Islet precursor cell (in vitro differentiated cells): ENCODE measurements around the gene RAI14.

Experiments
- DNase-seq: peaks from one replicate; pipeline ENCODE4 v3.0.0-alpha.2; 2018

The RAI14 gene

GRCh38 chr5:34656001-34656699 lies at the start of gene RAI14:
Gene RAI14, plus strand, starts transcription at chr5:34656328. Its CDS starts 30,592 bp downstream, at chr5:34686920.
- peak; percentile 92 for DNase-seq

GRCh38 chr5:34608368-34608767 lies 47.8 kb upstream of the RAI14 start:
- DNase-seq: no peak

GRCh38 chr5:34608859-34609648 lies 47.1 kb upstream of the RAI14 start:
- DNase-seq: no peak

GRCh38 chr5:34609951-34610441 lies 46.1 kb upstream of the RAI14 start:
- no peak for DNase-seq

- no peak for DNase-seq
These were observed 45.6 kb upstream of the RAI14 start for GRCh38 chr5:34610546-34610945.

GRCh38 chr5:34611464-34612415 lies 44.4 kb upstream of the RAI14 start:
- no peak for DNase-seq

GRCh38 chr5:34616651-34617050 lies 39.5 kb upstream of the RAI14 start:
- no peak for DNase-seq

- DNase-seq: no peak
These were observed 37.6 kb upstream of the RAI14 start for GRCh38 chr5:34618371-34619065.

GRCh38 chr5:34620185-34620584 lies 35.9 kb upstream of the RAI14 start:
- no peak for DNase-seq

GRCh38 chr5:34621277-34622097 lies 34.6 kb upstream of the RAI14 start:
- DNase-seq: no peak

GRCh38 chr5:34622098-34622400 lies 34.1 kb upstream of the RAI14 start:
- no peak for DNase-seq

GRCh38 chr5:34624691-34625090 lies 31.4 kb upstream of the RAI14 start:
- no peak for DNase-seq

- no peak for DNase-seq
These were observed 30.9 kb upstream of the RAI14 start for GRCh38 chr5:34625246-34625645.

- no peak for DNase-seq
These were observed 30.1 kb upstream of the RAI14 start for GRCh38 chr5:34626036-34626435.

GRCh38 chr5:34626751-34627150 lies 29.4 kb upstream of the RAI14 start:
- DNase-seq: no peak

- no peak for DNase-seq
These were observed 28.3 kb upstream of the RAI14 start for GRCh38 chr5:34627794-34628193.

GRCh38 chr5:34628373-34628772 lies 27.8 kb upstream of the RAI14 start:
- no peak for DNase-seq

- DNase-seq: no peak
These were observed 25.5 kb upstream of the RAI14 start for GRCh38 chr5:34630596-34630995.

GRCh38 chr5:34632807-34633422 lies 23.2 kb upstream of the RAI14 start:
- DNase-seq: no peak

GRCh38 chr5:34639852-34640626 lies 16.1 kb upstream of the RAI14 start:
- no peak for DNase-seq
